ENCODE results near the gene DNAJC5. TPM values are rescaled to one million over a fixed set of nuclear protein-coding genes. Genes with fewer than 3 reads are reported as not detected.

The DNAJC5 gene
- total RNA-seq, 1 experiment from 2014 or later = 124 TPM

GRCh38 chr20:63963784-63964301 is 68.9 kb downstream of the DNAJC5 start:
- ChIA-PET POLR2A (no interaction called here), CTCF (interaction anchor here (0.5 to 1.0 kb wide), 2 partner anchors 16 to 156 kb away, joined by 3 read pairs; no protein-coding TSS in a partner anchor)
- H3K27ac Mint-ChIP-seq (ENCODE audit: unreplicated experiment) = no peak overlapping the region
- H3K4me3 ChIP-seq (ENCODE audit: low read depth, low read length) = no peak overlapping the region
- H3K4me3 Mint-ChIP-seq (ENCODE audit: unreplicated experiment) = no peak overlapping the region
- H3K9me3 ChIP-seq = peaks cover 23% of the 10 kb centered on the region
- intact Hi-C loops (cut with micrococcal nuclease; ENCODE audit: unreplicated experiment) = no loop called here
- H3K36me3 Mint-ChIP-seq (ENCODE audit: insufficient read depth, unreplicated experiment) = peaks cover 56% of the 10 kb centered on the region
- no peaks in the 10 kb centered on the region for H3K27me3 Mint-ChIP-seq (ENCODE audit: insufficient read depth, unreplicated experiment)
- peaks cover 27% of the 10 kb centered on the region for H3K36me3 ChIP-seq (ENCODE audit: control insufficient read depth, insufficient read depth, low read length)
- TF ChIP-seq CTCF (IDR thresholded peaks at IDR 0.05; ENCODE audit: insufficient read depth in 1 of 2, low read depth in 1 of 2, low read length in 1 of 2, severe bottlenecking in 1 of 2, unreplicated experiment in 1 of 2) = no peak
- peaks cover 5% of the 10 kb centered on the region for H3K4me1 Mint-ChIP-seq (ENCODE audit: low read depth, unreplicated experiment)
- H3K27me3 ChIP-seq (replicated peaks; ENCODE audit: control insufficient read depth, insufficient read depth, low read length) = no peaks in the 10 kb centered on the region
- no TSS peak for BruUV-seq (replicated peaks)
- H3K4me1 ChIP-seq = peaks cover 9% of the 10 kb centered on the region
- H3K9me3 Mint-ChIP-seq (ENCODE audit: unreplicated experiment) = peaks cover 10% of the 10 kb centered on the region
- peak in 1 of 2 experiments; percentile 40 for DNase-seq

DNA sequence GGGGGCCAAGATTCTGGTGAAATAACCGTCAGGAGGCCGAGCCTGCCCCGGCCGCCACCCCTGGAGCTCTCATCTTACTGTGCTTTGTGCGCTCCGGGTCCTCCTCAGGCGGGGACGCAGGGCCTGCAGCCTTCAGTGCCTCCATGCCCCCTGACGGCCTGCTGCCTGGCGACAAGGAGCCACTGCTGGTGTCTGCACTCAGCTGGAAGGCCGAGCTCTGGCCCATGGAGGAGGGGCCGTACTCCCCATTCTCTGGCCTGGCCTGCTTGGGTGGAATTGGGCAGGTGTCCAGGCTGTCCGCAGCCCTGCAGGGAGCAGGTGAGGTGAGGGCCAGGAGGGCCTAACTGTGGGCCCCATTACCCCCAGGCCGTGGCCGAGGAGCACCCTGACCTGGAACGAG is 69.5 kb downstream of the DNAJC5 start:
- no peaks in the 10 kb centered on the region for H3K27me3 ChIP-seq (replicated peaks; ENCODE audit: control insufficient read depth, insufficient read depth, low read length)
- peaks cover 52% of the 10 kb centered on the region for H3K36me3 Mint-ChIP-seq (ENCODE audit: insufficient read depth, unreplicated experiment)
- no peaks in the 10 kb centered on the region for H3K4me1 Mint-ChIP-seq (ENCODE audit: low read depth, unreplicated experiment)
- no peaks in the 10 kb centered on the region for H3K27me3 Mint-ChIP-seq (ENCODE audit: insufficient read depth, unreplicated experiment)
- H3K4me1 ChIP-seq = peaks cover 12% of the 10 kb centered on the region
- no peak for TF ChIP-seq CTCF (IDR thresholded peaks at IDR 0.05; ENCODE audit: insufficient read depth in 1 of 2, low read depth in 1 of 2, low read length in 1 of 2, severe bottlenecking in 1 of 2, unreplicated experiment in 1 of 2)
- no peak overlapping the region for H3K4me3 ChIP-seq (ENCODE audit: low read depth, low read length)
- BruUV-seq (replicated peaks) = no TSS peak
- POLR2A ChIA-PET = no interaction called here
- intact Hi-C loops (cut with micrococcal nuclease; ENCODE audit: unreplicated experiment) = no loop called here
- peaks cover 10% of the 10 kb centered on the region for H3K9me3 Mint-ChIP-seq (ENCODE audit: unreplicated experiment)
- CTCF ChIA-PET = interaction anchor here (0.5 to 1.0 kb wide), 2 partner anchors 16 to 156 kb away, joined by 3 read pairs; no protein-coding TSS in a partner anchor
- peak in 1 of 2 experiments; percentile 45 for DNase-seq
- no peak overlapping the region for H3K4me3 Mint-ChIP-seq (ENCODE audit: unreplicated experiment)
- no peak overlapping the region for H3K27ac Mint-ChIP-seq (ENCODE audit: unreplicated experiment)
- peaks cover 27% of the 10 kb centered on the region for H3K36me3 ChIP-seq (ENCODE audit: control insufficient read depth, insufficient read depth, low read length)
- H3K9me3 ChIP-seq = peaks cover 23% of the 10 kb centered on the region

DNA sequence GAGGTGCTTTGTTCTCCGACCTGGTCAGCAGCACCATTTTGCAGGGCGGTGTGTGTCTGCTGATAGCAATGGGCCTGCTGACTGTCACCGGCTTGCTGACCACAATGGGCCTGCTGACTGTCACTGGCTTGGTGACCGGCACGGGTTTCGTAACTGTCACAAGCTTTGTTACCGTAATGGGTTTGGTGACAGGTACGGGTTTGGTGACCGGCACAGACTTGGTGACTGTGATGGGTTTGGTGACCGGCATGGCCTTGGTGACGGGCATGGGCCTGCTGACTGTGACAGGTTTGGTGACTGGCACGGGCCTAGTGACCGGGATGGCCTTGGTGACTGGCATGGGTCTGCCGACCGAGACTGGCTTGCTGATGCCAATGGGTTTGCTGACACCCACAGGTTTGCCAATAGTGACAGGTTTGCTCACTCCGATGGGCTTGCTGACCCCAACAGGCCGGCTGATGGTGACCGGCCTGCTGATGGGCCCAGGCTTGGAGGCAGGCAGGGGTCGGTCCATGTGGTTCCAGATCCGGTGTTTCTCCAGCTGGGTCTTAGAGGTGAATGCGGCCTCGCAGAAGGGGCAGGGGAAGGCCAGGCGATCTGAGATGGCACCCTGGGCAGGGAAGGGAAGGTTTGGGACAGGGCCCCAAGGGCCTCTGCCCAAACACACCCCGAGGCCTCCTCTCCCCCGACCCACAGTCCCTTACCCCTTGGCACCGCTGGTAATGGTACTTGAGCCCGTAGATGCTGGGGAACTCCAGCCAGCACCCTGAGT is 71.4 kb downstream of the DNAJC5 start:
- H3K9me3 Mint-ChIP-seq (ENCODE audit: unreplicated experiment) = peaks cover 10% of the 10 kb centered on the region
- peak in 1 of 2 experiments; percentile 53 for DNase-seq
- peaks cover 16% of the 10 kb centered on the region for H3K4me1 ChIP-seq
- no TSS peak for BruUV-seq (replicated peaks)
- peak overlapping the region; percentile 15 for H3K27ac Mint-ChIP-seq (ENCODE audit: unreplicated experiment)
- peaks cover 9% of the 10 kb centered on the region for H3K4me1 Mint-ChIP-seq (ENCODE audit: low read depth, unreplicated experiment)
- POLR2A ChIA-PET = interaction anchor here (1.0 kb wide), 1 partner anchor 10 kb away, joined by 3 read pairs; the partner anchor contains the start of gene UCKL1
- no peak overlapping the region for H3K4me3 Mint-ChIP-seq (ENCODE audit: unreplicated experiment)
- peaks cover 49% of the 10 kb centered on the region for H3K36me3 Mint-ChIP-seq (ENCODE audit: insufficient read depth, unreplicated experiment)
- no peak for TF ChIP-seq CTCF (IDR thresholded peaks at IDR 0.05; ENCODE audit: insufficient read depth in 1 of 2, low read depth in 1 of 2, low read length in 1 of 2, severe bottlenecking in 1 of 2, unreplicated experiment in 1 of 2)
- no peak overlapping the region for H3K4me3 ChIP-seq (ENCODE audit: low read depth, low read length)
- CTCF ChIA-PET = no interaction called here
- intact Hi-C loops (cut with micrococcal nuclease; ENCODE audit: unreplicated experiment) = no loop called here
- H3K27me3 ChIP-seq (replicated peaks; ENCODE audit: control insufficient read depth, insufficient read depth, low read length) = no peaks in the 10 kb centered on the region
- H3K9me3 ChIP-seq = peaks cover 23% of the 10 kb centered on the region
- H3K27me3 Mint-ChIP-seq (ENCODE audit: insufficient read depth, unreplicated experiment) = peaks cover 3% of the 10 kb centered on the region
- peaks cover 27% of the 10 kb centered on the region for H3K36me3 ChIP-seq (ENCODE audit: control insufficient read depth, insufficient read depth, low read length)
